SK-N-SH (cell line): Measurements from ENCODE around the gene UBE2I. TPM values are rescaled to one million over a fixed set of nuclear protein-coding genes. Genes with fewer than 3 reads are reported as not detected.

ENCODE experiments used
- CTCF ChIA-PET: fragments of 300-600, 350-600 bp; formaldehyde crosslinking; extraction: SDS; loops from one replicate; lab custom pipeline; 2021; lab: Yijun Ruan, JAX
- POLR2A ChIA-PET: fragments of 350-600 bp; sonication (Branson Sonifier 250); formaldehyde crosslinking; extraction: SDS; loops from one replicate; lab custom pipeline; 2020; ENCODE audit warnings: antibody characterized with exemption, inconsistent platforms; lab: Yijun Ruan, JAX
- DNase-seq: peaks from one replicate; pipeline ENCODE4 v3.0.0; 2012
- H2AFZ ChIP-seq: fragments of 200-600 bp; sonication (generic); 2 replicates; pipeline ENCODE4 v1.8.1; 2016; ENCODE audit warnings: antibody characterized with exemption, mild to moderate bottlenecking, low read depth
- H3F3A ChIP-seq: fragments of 200-600 bp; sonication (generic); replicated peaks from 2 replicates; pipeline ENCODE3; 2016; ENCODE audit warnings: antibody characterized with exemption, mild to moderate bottlenecking; ENCODE audit not compliant: insufficient read depth
- H3K27ac ChIP-seq, 2 experiments: fragments of 200-500 bp in 1 of 2; fragments of 200-600 bp in 1 of 2; sonication (Bioruptor generic) in 1 of 2; sonication (generic), shearing (Covaris generic) in 1 of 2; 2 replicates each; pipeline versions ENCODE4 v1.5.1 to v1.6.1; 2014 to 2016; ENCODE audit warnings: low read depth in 2 of 2, inconsistent platforms in 1 of 2, low read length in 1 of 2, mild to moderate bottlenecking in 1 of 2, mixed read lengths in 1 of 2
- H3K27me3 ChIP-seq: fragments of 200-600 bp; sonication (generic), shearing (Covaris generic); 2 replicates; pipeline ENCODE4 v1.6.1; 2016; ENCODE audit warnings: mixed run types; ENCODE audit not compliant: insufficient read depth
- H3K36me3 ChIP-seq, 2 experiments: fragments of 200-500 bp in 1 of 2; fragments of 200-600 bp in 1 of 2; sonication (Bioruptor generic) in 1 of 2; sonication (generic) in 1 of 2; replicated peaks in 1 of 2; 2 replicates each; pipeline versions ENCODE3 to v1.5.1; 2014 to 2016; ENCODE audit warnings: low read length in 1 of 2, mild to moderate bottlenecking in 1 of 2; ENCODE audit not compliant: insufficient read depth in 2 of 2, control insufficient read depth in 1 of 2
- H3K4me1 ChIP-seq, 2 experiments: fragments of 200-500 bp in 1 of 2; fragments of 200-600 bp in 1 of 2; sonication (Bioruptor generic) in 1 of 2; sonication (generic), shearing (Covaris generic) in 1 of 2; 2 replicates each; pipeline versions ENCODE4 v1.5.1 to v1.6.1; 2014 to 2016; ENCODE audit warnings: low read depth in 1 of 2, low read length in 1 of 2, mixed run types in 1 of 2; ENCODE audit not compliant: insufficient read depth in 2 of 2, control insufficient read depth in 1 of 2
- H3K4me2 ChIP-seq: fragments of 200-600 bp; sonication (generic), shearing (Covaris generic); 2 replicates; pipeline ENCODE4 v1.6.1; 2017; ENCODE audit warnings: mixed run types
- H3K4me3 ChIP-seq, 2 experiments: fragments of 200-500 bp in 1 of 2; fragments of 200-600 bp in 1 of 2; sonication (Bioruptor generic) in 1 of 2; sonication (generic), shearing (Covaris generic) in 1 of 2; 2 replicates each; pipeline versions ENCODE4 v1.5.1 to v1.8.1; 2014 to 2016; ENCODE audit warnings: low read depth in 2 of 2, inconsistent platforms in 1 of 2, low read length in 1 of 2, mild to moderate bottlenecking in 1 of 2, mixed read lengths in 1 of 2, moderate library complexity in 1 of 2
- H3K79me2 ChIP-seq: fragments of 200-600 bp; sonication (generic); 2 replicates; pipeline ENCODE4 v1.8.1; 2017; ENCODE audit warnings: mild to moderate bottlenecking; ENCODE audit not compliant: insufficient read depth
- H3K9ac ChIP-seq: fragments of 200-600 bp; sonication (generic); 2 replicates; pipeline ENCODE4 v1.6.1; 2017; ENCODE audit warnings: mixed run types
- H3K9me2 ChIP-seq: fragments of 200-600 bp; sonication (generic); 2 replicates; pipeline ENCODE4 v1.6.1; 2017; ENCODE audit warnings: mixed run types
- H3K9me3 ChIP-seq: fragments of 200-600 bp; sonication (generic); 2 replicates; pipeline ENCODE4 v1.6.1; 2017; ENCODE audit warnings: mixed run types, mild to moderate bottlenecking, moderate library complexity
- H4K20me1 ChIP-seq: fragments of 200-600 bp; sonication (generic); 2 replicates; pipeline ENCODE4 v1.6.1; 2017; ENCODE audit warnings: mild to moderate bottlenecking, mixed run types; ENCODE audit not compliant: insufficient read depth
- CHD2 ChIP-seq: fragments of 150-350 bp; IDR thresholded peaks from 2 replicates; pipeline ENCODE4 v1.6.1; 2018; ENCODE audit warnings: low read length; ENCODE audit not compliant: partially characterized antibody
- ELF1 ChIP-seq: IDR thresholded peaks from 2 replicates; pipeline ENCODE4 v1.4.0; 2012
- EP300 ChIP-seq, 2 experiments: IDR thresholded peaks; 2 replicates each; pipeline versions ENCODE4 v1.4.0 to v1.6.1; 2012; ENCODE audit warnings: borderline replicate concordance in 1 of 2, low read depth in 1 of 2, low read length in 1 of 2
- FOSL2 ChIP-seq: IDR thresholded peaks from 2 replicates; pipeline ENCODE4 v1.4.0; 2012; ENCODE audit warnings: low read depth, mild to moderate bottlenecking, moderate library complexity, borderline replicate concordance
- FOXJ3 ChIP-seq: sonication (generic); formaldehyde crosslinking; IDR thresholded peaks from 2 replicates; pipeline ENCODE4 v1.5.1; 2020; ENCODE audit warnings: mild to moderate bottlenecking, missing genetic modification reagents
- FOXM1 ChIP-seq: IDR thresholded peaks from 2 replicates; pipeline ENCODE4 v1.4.0; 2012; ENCODE audit warnings: low read depth, mild to moderate bottlenecking
- IRF3 ChIP-seq: fragments of 150-350 bp; IDR thresholded peaks from 2 replicates; pipeline ENCODE4 v1.6.1; 2016; ENCODE audit warnings: mild to moderate bottlenecking, low read depth, low read length
- JUND ChIP-seq: IDR thresholded peaks from 2 replicates; pipeline ENCODE4 v1.4.0; 2012
- MEF2A ChIP-seq: IDR thresholded peaks from 2 replicates; pipeline ENCODE4 v1.4.0; 2012; ENCODE audit warnings: low read depth, borderline replicate concordance
- MXI1 ChIP-seq: IDR thresholded peaks from 2 replicates; pipeline ENCODE4 v1.6.1; 2012; ENCODE audit warnings: mild to moderate bottlenecking, low read depth, low read length, improper control_type of control experiment
- NFIC ChIP-seq: IDR thresholded peaks from 2 replicates; pipeline ENCODE4 v1.4.0; 2012; ENCODE audit warnings: borderline replicate concordance
- NRF1 ChIP-seq: IDR thresholded peaks from 2 replicates; pipeline ENCODE4 v1.6.1; 2012; ENCODE audit warnings: low read depth, mild to moderate bottlenecking, low read length
- PBX3 ChIP-seq: IDR thresholded peaks from 2 replicates; pipeline ENCODE4; 2012
- POLR2AphosphoS5 ChIP-seq: IDR thresholded peaks from 2 replicates; pipeline ENCODE4 v1.6.1; 2012; ENCODE audit warnings: low read depth, low read length
- RAD21 ChIP-seq: IDR thresholded peaks from 2 replicates; pipeline ENCODE4 v1.6.1; 2012; ENCODE audit warnings: mild to moderate bottlenecking, low read length
- RCOR1 ChIP-seq: fragments of 150-350 bp; IDR thresholded peaks from 2 replicates; pipeline ENCODE4 v1.6.1; 2017; ENCODE audit warnings: antibody characterized with exemption, low read length
- RXRA ChIP-seq: IDR thresholded peaks from 2 replicates; pipeline ENCODE4 v1.4.0; 2012; ENCODE audit warnings: low read depth, mild to moderate bottlenecking, borderline replicate concordance
- SMC3 ChIP-seq: IDR thresholded peaks from 2 replicates; pipeline ENCODE4 v1.6.1; 2012; ENCODE audit warnings: low read depth, low read length, improper control_type of control experiment
- TAF1 ChIP-seq: IDR thresholded peaks from 2 replicates; pipeline ENCODE4 v1.6.1; 2012; ENCODE audit warnings: low read depth, mild to moderate bottlenecking, low read length, moderate library complexity, borderline replicate concordance
- TEAD4 ChIP-seq: IDR thresholded peaks from 2 replicates; pipeline ENCODE4 v1.4.0; 2012; ENCODE audit warnings: mild to moderate bottlenecking, borderline replicate concordance; ENCODE audit not compliant: insufficient read depth
- USF2 ChIP-seq: fragments of 150-350 bp; IDR thresholded peaks from 2 replicates; pipeline ENCODE4 v1.6.1; 2017; ENCODE audit warnings: antibody characterized with exemption, low read length, low read depth, borderline replicate concordance
- YY1 ChIP-seq: IDR thresholded peaks from 2 replicates; pipeline ENCODE4 v1.4.0; 2012; ENCODE audit warnings: low read depth, mild to moderate bottlenecking
- ZBTB33 ChIP-seq: IDR thresholded peaks from 2 replicates; pipeline ENCODE4 v1.4.0; 2012; ENCODE audit warnings: low read depth, borderline replicate concordance
- WGBS: methylation state at CpG from one replicate; pipeline ENCODE4 v1.1.6; 2017; ENCODE audit warnings: low lambda C conversion rate; 5-methylcytosine and 5-hydroxymethylcytosine counted together
- polyA plus RNA-seq, 3 experiments: library from polyadenylated mRNA; depleted of rRNA; stranded (reverse); fragments of >200 nt; gene quantifications; 2 replicates each; pipeline ENCODE4 v1.2.3, GENCODE V29; 2012

UBE2I gene
- polyA plus RNA-seq, 1 of the 3 experiments (the other 2 are of a cell fraction), result 107 TPM

- TF ChIP-seq ZBTB33, result no peak
- TF ChIP-seq ELF1, result no peak
- TF ChIP-seq FOXJ3 (CRISPR knock-in tag), result 0 out of 2 replicates have a peak, but pooled peaks have one; percentile 38
- TF ChIP-seq RAD21, result no peak
- no peak for TF ChIP-seq CHD2
- no peak for TF ChIP-seq RCOR1
- TF ChIP-seq NFIC, result no peak
- TF ChIP-seq SMC3, result no peak
- no peak for TF ChIP-seq MEF2A
- TF ChIP-seq FOSL2, result no peak
- peak; percentile 32; the same call in 1 of the 2 replicates for TF ChIP-seq PBX3
- TF ChIP-seq IRF3, result peak; percentile 74
Measured at GRCh38 chr16:1308977-1309885, at the start of gene UBE2I (continued).

GRCh38 chr16:1259760-1260068, 49.7 kb upstream of the UBE2I start:
- no peaks in the 10 kb centered on the region for H3K9me2 ChIP-seq
- H3K9ac ChIP-seq, result no peak overlapping the region
- H3F3A ChIP-seq, result peaks cover 5% of the 10 kb centered on the region
- H3K4me2 ChIP-seq, result no peak overlapping the region
- no peaks in the 10 kb centered on the region for H3K79me2 ChIP-seq
- H3K36me3 ChIP-seq, result no peaks in the 10 kb centered on the region
- WGBS, result 17% methylated on average over 2 of the region's 11 CpGs
- H3K4me3 ChIP-seq, result no peak overlapping the region
- H3K4me1 ChIP-seq, result peaks cover 0 to 2% of the 10 kb centered on the region in 2 experiments; a peak in 1 of 4 replicates
- H2AFZ ChIP-seq, result no peak overlapping the region
- H3K27ac ChIP-seq, result no peak overlapping the region
- DNase-seq, result no peak
- CTCF ChIA-PET, result interaction anchor here (1.0 to 1.1 kb wide), 2 partner anchors 21 to 87 kb away, joined by 3 read pairs; no protein-coding TSS in a partner anchor
- peaks cover 57% of the 10 kb centered on the region for H3K27me3 ChIP-seq
- POLR2A ChIA-PET, result no interaction called here
- no peaks in the 10 kb centered on the region for H3K9me3 ChIP-seq
- H4K20me1 ChIP-seq, result no peaks in the 10 kb centered on the region
- no peak for TF ChIP-seq USF2
- no peak for TF ChIP-seq MXI1
- TF ChIP-seq EP300 (IDR thresholded peaks at IDR 0.05; ENCODE audit: borderline replicate concordance in 1 of 2, low read depth in 1 of 2, low read length in 1 of 2), result no peak
- no peak for TF ChIP-seq RAD21
- TF ChIP-seq TAF1, result no peak
- TF ChIP-seq MEF2A, result no peak
- no peak for TF ChIP-seq PBX3
- no peak for TF ChIP-seq CHD2
- no peak for TF ChIP-seq ELF1
- no peak for TF ChIP-seq NRF1
- no peak for TF ChIP-seq FOSL2
- no peak for TF ChIP-seq TEAD4
- TF ChIP-seq POLR2AphosphoS5, result no peak
- no peak for TF ChIP-seq IRF3
- no peak for TF ChIP-seq RXRA
- no peak for TF ChIP-seq YY1
- TF ChIP-seq FOXM1, result no peak
- no peak for TF ChIP-seq JUND
